ENCODE results near the gene GRID2IP.
"Not testable (repeated sequence)": the region's sequence is repeated elsewhere in the genome, so short reads cannot be mapped to it uniquely, and the experiment has no call there.

The GRID2IP gene

DNA sequence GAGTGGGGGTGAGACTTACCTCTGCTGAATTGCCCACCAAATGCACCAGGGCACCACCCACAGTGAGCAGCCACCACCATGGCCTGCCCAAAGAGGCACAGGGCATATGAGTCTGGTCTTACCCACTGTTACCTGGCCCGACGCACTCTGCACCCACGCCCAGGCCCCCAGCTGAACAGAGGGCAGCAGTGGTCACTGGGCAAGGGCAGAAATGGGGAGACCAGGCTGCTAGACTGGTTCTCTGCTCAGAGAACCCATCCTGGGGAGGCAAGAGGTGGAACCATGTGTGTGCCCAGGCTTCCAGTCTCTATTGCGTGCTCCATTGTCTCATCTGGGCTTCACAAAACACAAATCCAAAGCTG is 64.1 kb downstream of the GRID2IP start:
- no peak for DNase-seq (ENCODE audit: low read depth)

GRCh38 chr7:6486438-6487183 is 64.7 kb downstream of the GRID2IP start:
- DNase-seq (ENCODE audit: low read depth): no peak

- no peak for DNase-seq (ENCODE audit: low read depth)
These were observed 68.5 kb downstream of the GRID2IP start for GRCh38 chr7:6482743-6483119.

GRCh38 chr7:6482307-6482706 is 69.0 kb downstream of the GRID2IP start:
- no peak for DNase-seq (ENCODE audit: low read depth)

GRCh38 chr7:6481445-6481844 is 69.8 kb downstream of the GRID2IP start:
- no peak for DNase-seq (ENCODE audit: low read depth)

DNA sequence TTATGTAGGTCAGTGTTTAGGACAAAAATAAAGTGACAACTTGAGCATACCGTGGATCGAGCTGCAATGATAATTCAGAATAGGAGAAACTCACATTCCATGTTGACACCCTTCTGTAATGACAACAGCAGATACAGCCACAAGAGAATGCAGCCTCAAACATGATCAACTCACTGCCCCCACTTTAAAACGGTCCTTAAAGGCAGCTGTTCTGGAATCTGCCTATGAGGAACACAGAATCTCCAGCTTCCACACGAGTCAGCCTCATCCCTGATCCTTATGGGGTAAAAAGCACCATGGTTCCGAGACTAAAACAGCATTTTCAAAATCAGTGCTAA is 71.0 kb downstream of the GRID2IP start:
- no peak for DNase-seq (ENCODE audit: low read depth)

DNA sequence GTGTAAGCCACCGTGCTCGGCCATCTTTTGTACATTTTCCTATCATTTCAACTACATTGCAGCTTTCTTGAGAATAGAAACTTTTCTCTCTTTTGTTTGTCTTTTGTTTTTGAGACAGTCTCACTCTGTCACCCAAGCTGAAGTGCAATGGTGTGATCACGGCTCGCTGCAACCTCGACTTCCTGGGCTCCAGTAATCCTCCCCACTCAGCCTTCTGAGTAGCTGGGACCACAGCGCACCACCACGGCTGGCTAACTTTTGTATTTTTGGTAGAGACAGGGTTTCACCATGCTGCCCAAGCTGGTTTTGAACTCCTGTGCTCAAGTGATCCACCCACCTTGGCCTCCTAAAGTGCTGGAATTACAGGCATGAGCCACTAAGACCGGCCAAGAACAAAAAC is 72.2 kb downstream of the GRID2IP start:
- no peak for DNase-seq (ENCODE audit: low read depth)

DNA sequence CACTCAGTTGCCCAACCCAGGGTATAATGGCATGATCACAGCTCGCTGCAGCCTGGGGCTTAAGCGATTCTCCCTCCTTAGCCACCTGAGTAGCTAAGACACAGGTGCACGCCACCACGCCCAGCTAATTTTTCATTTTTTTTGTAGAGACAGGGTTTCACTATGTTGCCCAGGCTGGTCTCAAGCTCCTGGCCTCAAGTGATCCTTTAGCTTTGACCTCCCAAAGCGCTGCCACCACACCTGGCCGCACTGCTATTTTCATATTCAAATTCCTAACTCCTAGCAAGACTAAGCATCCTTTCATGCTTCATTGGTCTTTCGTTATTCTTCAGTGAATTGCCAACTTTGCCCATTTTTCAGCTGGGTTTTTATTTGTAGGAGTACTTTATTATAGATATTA is 73.1 kb downstream of the GRID2IP start:
- DNase-seq (ENCODE audit: low read depth): no peak

DNA sequence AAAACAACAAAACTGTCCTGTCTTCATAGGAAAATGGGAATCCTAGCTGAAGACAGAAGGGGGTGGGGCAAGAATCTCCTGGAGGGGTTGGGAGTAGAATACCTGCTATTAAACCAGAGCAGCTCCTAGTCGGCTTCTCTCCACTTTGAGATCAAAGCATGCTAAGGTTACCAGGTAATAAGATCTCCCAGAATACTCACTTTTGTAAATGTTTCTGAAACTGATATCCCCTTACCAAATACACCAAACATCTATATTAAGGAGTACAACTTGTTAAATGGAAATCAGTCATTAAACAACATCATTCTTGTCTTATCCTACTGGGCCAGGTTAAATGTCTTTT is 74.0 kb downstream of the GRID2IP start:
- DNase-seq (ENCODE audit: low read depth): no peak

GRCh38 chr7:6476596-6477317 is 74.5 kb downstream of the GRID2IP start:
- DNase-seq (ENCODE audit: low read depth): no peak

- no peak for DNase-seq (ENCODE audit: low read depth)
These were observed 75.7 kb downstream of the GRID2IP start for GRCh38 chr7:6475433-6476186.

GRCh38 chr7:6465862-6466261 is 85.4 kb downstream of the GRID2IP start:
- no peak for DNase-seq (ENCODE audit: low read depth)

DNA sequence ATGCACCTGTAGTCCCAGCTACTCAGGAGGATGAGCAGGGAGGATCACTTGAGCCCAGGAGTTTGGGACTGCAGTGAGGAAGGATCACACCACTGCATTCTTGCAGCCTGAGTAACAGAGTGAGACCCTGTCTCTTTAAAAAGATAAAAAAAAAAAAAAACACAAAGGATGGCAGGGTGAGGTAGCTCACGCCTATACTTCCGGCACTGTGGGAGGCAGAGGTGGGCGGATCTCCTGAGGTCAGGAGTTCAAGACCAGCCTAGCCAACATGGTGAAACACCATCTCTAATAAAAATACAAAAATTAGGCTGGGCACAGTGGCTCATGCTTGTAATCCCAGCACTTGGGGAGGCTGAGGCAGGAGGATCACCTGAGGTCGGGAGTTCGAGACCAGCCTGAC is 87.7 kb downstream of the GRID2IP start:
- not testable (repeated sequence) for DNase-seq (ENCODE audit: low read depth)

- no peak for DNase-seq (ENCODE audit: low read depth)
These were observed 89.2 kb downstream of the GRID2IP start for GRCh38 chr7:6461946-6462550.

GRCh38 chr7:6460990-6461584 is 90.2 kb downstream of the GRID2IP start:
- DNase-seq (ENCODE audit: low read depth): no peak

GRCh38 chr7:6460303-6460702 is 91.0 kb downstream of the GRID2IP start:
- no peak for DNase-seq (ENCODE audit: low read depth)

- DNase-seq (ENCODE audit: low read depth): not testable (repeated sequence)
These were observed 92.6 kb downstream of the GRID2IP start for GRCh38 chr7:6458676-6459075.

DNA sequence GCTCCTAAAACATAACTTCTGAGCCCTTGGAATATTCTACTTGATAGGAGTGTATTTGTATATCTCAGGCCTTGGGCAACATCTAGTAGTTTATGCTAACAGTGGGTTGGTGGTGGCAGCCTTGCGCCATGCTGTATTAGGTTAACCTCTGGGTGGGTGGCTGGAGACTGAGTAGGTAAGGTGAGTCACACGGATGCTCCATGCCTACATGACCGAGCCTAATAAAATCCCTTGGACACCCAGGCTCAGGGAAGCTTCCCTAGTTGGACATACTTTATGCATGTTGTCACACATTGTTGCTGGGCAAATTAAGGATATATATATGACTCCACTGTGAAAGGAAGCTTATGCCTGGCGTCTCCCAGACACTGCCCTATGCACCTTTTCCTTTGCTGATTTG is 97.5 kb downstream of the GRID2IP start:
- DNase-seq (ENCODE audit: low read depth): no peak

DNA sequence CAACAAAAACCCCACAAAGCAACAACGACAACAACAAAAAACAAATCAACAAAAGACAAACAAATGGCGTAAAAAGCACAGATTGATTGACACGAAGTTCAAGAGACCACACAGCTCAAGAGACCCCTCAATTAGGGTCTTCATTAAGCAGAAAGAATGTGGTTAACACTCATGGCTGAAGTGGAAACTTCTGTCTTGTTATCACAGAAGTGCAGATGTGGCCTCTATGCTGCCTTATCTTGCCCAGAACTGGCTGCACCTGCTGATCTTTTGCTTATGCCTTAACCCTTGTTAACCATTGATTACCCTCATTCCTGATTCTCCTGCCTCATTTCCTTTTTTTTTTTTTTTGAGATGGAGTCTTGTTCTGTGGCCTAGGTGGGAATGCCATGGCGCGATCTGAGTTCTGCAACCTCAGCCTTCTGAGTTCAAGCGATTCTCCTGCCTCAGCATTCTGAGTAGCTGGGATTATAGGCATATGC is 100.0 kb downstream of the GRID2IP start:
- no peak for DNase-seq (ENCODE audit: low read depth)

GRCh38 chr7:6450591-6450990 is 100.7 kb downstream of the GRID2IP start:
- DNase-seq (ENCODE audit: low read depth): not testable (repeated sequence)

DNA sequence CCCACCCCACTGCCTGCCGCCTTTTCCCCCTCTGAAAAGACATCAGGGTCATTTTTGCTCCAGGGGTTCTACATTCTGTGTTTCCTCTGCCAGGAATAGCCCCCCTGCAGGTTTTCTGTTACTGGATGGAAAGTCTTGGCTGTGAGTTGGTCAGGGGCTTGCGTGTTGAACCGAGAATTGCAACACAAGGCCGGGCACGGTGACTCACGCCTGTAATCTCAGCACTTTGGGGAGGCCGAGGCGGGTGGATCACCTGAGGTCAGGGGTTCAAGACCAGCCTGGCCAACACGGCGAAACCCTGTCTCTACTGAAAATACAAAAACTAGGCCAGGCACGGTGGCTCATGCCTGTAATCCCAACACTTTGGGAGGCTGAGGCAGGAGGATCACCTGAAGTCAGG is 101.4 kb downstream of the GRID2IP start:
- DNase-seq (ENCODE audit: low read depth): not testable (repeated sequence)

DNA sequence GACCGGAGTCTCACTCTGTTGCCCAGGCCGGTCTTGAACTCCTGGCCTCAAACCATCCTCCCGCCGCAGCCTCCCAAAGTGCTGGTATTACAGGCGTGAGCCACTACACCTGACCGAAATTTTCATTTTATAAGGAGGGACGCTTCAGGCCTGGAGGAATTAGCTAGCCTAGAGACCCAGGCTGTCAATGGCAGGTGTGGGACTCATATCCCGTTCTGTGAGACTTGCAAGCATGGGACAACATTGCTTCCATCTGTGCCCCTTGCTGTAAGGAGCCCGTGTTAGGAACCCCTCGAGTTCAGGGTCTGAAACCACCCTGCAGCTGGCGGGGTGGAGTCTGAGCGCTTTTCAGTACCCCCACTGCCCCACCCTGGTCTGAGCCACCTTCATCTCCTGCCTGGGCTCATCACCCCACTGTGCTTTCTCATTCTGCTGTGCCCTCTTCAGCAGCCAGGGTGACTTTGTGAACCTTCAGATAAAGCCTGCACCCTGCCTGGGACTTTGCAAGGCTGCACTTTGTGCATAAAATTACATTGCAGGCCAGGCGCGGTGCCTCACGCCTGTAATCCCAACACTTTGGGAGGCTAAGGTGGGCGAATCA is 102.2 kb downstream of the GRID2IP start:
- no peak for DNase-seq (ENCODE audit: low read depth)

Measured in stimulated activated CD8-positive, alpha-beta memory T cell treated with anti-CD3 and anti-CD28 coated beads, Interleukin-12 subunit alpha, Interleukin-12 subunit beta, amount 100 ng/mL, for 1 hour (primary cell).